ENCODE measurements around the gene CAMSAP1.

Gene CAMSAP1

DNA sequence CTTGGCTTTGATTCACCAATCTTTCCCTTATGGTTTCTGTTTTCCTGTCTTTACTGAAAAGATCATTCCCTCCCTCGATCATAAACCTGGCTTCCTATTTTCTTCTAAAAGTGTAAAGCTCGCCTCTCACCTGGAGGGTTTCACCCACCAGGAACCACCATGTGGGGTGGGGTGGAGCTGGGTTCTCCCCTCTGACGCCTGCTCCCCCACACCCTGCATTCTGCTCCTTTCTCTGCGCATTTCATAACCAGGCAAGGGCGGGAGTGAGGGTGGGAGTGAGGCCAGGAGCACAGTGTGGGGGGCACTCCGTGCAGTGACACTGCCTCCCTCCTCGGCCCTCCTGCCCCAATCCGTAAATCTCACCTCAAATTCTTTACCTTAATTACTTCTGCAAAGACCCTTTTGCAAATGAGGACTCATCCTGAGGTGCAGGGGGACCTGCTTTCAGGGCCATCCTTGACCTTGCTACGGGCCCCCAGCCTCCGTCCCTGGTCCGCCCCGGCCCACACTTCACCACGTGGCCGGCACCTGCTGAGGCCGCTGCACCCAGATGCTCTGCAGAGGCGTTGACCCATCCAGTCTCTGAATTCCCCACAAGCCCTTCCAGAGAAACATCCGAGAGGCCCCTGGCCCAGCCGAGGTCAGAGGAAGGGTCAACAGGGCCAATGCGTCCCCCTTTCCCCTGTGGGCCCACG lies 146.0 kb downstream of the CAMSAP1 start:
- no peak for DNase-seq

GRCh38 chr9:135760465-135760864 lies 146.9 kb downstream of the CAMSAP1 start:
- DNase-seq, result no peak

GRCh38 chr9:135759676-135760300 lies 147.6 kb downstream of the CAMSAP1 start:
- no peak for DNase-seq

GRCh38 chr9:135758870-135759269 lies 148.5 kb downstream of the CAMSAP1 start:
- no peak for DNase-seq
